Cerebellar cortex (tissue), 1 donor: ENCODE data around the gene MYD88.
"Not testable (repeated sequence)": the region's sequence is repeated elsewhere in the genome, so short reads cannot be mapped to it uniquely, and the experiment has no call there.

Experiments used
- DNase-seq: peaks from one replicate; pipeline ENCODE4 v3.0.0-alpha.2; 2015; ENCODE audit warnings: low spot score

Gene MYD88

DNA sequence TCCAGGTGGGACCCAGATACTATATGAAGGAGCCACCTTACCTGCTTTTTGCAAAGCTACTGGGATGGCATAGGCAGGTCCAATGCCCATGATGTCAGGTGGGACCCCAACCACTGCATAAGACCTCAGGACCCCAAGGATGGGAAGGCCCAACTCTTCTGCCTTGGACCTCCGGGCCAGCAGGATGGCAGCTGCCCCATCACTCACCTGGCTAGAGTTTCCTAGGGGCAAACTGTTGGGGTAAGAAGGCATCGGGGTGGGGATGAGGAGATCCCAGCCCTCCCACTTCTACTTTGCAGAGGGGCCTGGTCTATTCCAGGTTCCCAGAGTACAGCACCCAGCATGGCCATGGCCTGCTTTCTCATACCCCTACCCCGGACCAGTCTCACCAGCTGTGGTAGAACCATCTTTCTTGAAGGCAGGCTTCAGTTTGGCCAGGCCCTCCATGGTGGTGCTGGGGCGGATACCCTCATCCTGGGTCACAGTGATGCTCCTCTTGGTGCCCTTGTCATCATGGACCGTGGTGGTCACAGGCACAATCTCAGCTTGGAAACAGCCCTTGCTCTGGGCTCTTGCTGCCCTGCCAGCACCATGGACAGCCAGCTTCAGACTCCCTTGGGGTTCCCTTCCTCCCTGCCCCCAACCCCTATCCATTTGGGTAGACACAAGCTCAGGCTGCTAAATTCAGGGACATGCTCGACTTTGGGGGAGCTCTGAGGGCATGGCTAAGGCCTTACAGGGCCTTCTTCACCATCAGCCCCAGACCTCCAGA lies 12.2 kb upstream of the MYD88 start:
- no peak for DNase-seq

DNA sequence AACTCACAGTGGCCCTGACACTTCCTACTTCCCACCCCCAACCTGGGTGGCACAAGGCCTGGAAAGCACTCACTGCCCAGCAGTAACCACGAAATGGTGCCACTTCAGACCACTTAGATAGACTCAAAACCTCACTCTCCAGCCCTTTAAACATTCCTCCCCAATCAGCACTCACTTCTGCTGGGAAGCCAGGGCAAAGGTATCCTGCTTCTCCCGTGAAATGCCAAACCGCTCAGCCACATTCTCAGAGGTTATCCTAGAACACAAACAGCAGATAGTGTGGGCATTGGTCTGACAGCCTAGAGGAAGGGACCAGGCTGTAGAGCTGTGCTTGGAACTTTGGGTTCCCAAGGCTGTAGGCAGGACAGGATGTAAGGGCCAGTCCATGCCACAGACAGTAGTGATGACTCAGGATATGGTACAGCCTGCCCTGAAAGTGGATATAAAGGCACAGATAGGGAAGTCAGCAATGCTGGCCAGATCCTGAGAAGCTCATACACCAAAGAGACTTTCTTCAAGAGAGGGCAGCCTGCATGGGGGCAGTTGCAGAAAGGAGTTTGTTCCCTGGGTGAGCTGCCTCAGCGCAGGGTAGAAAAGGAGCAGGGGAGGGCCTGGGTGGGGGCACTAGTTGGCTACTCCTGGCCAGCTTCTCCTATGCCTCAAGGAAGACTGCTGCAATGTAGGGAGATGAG lies 10.7 kb upstream of the MYD88 start:
- no peak for DNase-seq

DNA sequence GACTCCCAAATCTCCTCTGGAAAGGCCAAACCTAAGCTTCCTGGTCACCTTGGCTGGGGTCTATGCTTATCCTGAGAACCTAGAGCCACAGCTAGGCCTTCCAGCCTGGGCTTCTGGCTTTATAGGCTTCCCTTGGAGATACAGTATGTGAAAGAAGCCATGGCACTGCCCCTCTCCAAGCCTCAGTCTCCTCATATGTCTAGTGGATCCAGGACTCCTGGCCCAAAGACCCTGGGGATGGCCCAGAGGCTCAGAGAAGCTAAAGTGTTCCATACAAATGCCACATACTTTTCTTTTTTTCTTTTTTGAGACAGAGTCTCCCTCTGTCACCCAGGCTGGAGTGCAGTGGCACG lies 10.2 kb upstream of the MYD88 start:
- DNase-seq = no peak

DNA sequence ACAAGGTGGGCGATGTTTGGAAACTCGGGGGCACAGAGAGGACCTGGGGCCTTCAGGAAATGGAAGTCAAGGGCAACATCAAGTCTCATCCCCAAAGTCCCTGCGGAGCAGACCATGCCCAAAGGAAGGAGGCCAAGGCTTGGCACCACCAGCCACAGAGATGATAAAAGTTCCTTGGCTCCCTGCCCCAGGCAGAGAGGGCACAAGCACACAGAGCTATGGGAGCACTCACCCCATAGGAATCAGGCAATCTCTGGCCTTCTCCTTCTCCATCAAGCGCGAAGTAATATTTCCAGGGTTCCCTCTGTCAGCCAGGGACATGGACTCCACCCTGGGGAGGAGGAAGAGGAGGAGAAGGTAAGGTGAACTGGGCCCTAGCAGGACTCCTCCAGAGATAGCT lies 9.4 kb upstream of the MYD88 start:
- DNase-seq = no peak

DNA sequence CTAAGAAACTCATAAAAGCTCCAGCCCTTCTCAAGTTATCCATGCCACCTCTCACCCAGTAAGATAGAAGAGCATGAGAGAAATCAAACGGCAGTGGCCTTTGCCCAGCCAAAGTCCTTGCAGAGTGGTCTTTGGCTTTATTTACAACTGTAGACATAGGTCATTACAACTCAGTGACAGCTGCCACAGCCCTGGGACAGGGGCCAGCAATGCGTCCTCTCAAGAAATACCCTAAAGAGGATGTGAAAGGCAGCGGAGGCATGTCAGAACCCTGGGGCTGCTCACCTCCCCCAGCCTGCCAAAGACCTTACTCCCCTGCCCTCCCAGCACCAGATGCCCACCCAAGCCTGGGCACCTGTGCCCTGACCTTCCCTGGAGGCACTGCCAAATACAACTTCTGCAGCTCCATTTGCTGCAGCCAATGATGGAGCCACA lies 7.8 kb upstream of the MYD88 start:
- no peak for DNase-seq

DNA sequence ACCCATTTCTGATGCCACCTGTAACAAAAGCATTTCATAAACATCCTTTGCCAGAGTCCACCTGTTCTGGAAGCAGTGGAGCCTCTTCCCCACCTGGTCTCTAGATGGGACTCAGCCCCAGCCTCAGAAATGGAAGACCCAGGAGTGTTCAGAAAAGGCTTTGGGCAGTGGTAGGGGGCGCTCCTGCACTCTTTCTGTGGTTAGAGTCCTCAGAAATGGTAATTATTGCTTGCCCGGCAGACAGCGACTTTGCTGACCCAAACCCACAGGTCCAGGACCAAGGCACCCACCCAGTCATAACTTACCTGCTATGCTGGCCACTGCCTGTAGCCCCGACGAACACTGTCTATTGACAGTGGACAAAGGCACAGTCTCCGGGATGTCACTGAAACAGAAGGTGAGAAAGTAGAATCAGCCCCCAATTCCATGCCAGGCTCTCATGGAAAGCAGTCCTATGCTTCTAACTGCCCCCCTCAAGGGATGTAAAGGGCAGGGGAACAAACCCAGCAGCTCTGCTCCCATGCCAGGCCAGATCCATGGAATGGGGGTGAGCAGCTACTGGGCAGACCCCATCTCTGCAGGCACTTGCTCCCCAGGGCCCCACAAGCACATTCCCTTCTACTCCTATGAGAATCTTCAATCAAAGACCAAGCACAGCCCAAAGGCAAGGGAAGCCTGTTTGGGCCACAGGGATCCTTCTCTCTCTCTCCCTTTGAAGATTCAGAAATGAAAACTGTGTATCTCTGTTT lies 6.7 kb upstream of the MYD88 start:
- peak; percentile 46 for DNase-seq

DNA sequence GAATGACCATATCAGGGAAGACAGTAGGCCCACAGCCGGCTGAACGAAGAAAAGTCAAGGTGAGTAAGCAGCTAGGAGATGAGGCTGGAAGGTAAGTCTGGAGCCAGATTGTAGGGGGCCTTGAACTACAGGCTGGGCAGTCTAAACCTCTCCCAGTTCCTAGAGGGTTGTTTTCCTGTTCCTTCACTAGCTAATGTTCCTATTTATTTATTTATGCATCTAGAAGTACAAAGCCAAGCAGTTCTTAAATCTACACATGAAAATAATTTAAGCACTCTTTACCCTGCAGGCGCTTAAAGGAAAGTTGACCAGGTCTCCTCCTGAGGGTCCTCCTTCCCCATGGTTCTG lies 5.3 kb upstream of the MYD88 start:
- no peak for DNase-seq

DNA sequence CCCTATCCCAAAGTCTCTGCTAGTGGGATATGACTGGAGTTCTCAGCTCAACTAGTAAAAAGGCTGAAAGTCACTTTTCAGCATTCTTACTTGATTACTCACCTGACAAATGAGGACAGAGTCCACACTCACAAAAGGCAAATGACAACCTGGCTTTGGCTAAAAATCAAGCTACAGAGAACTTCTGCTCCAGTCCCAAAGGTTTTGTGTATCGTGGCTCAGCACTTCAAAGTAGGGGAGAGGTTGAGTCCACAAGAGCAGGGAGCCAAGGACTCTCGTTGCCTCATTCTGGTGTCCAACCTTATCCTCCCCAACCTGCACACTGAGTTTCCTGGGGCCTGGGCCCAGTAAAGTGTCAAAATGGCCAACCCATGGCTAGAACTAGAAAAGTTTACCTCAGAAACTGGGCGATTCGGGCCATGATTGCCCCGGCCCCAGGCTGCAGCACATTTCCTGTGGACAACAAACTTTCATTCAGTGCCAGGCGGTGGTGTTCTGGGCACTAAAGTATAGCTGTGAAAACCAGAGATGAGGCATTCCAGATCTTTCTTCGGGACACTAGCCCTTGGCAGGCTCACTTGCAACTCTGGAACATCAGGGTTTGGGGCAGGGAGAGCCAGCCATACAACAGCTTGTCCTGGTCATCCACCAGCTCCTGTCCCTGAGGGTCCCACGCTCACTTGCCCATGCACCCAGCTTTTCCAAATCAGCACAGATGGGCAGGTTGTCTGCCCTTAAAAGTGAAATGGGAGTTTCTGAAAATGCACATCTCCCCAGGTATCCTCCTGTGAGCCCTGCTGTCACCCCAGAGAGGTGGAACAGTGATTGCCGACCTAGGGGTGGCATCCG lies 4.7 kb upstream of the MYD88 start:
- no peak for DNase-seq

DNA sequence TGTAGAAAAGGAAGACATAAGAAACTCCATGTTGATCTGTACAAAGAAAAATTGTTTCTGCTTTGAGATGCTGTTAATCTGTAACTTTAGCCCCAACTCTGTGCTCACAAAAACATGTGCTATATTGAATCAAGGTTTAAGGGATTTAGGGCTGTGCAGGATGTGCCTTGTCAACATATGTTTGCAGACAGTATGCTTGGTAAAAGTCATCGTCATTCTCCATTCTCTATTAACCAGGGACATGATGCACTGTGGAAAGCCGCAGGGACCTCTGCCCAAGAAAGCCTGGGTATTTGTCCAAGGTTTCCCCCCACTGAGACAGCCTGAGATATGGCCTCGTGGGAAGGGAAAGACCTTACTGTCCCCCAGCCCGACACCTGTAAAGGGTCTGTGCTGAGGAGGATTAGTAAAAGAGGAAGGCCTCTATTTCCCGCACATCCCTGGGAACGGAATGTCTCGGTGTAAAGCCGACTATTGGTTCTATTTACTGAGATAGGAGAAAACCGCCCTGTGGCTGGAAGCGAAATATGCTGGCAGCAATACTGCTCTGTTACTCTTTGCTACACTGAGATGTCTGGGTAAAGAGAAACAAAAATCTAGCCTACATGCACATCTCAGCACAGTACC lies 3.8 kb upstream of the MYD88 start:
- DNase-seq = not testable (repeated sequence)

DNA sequence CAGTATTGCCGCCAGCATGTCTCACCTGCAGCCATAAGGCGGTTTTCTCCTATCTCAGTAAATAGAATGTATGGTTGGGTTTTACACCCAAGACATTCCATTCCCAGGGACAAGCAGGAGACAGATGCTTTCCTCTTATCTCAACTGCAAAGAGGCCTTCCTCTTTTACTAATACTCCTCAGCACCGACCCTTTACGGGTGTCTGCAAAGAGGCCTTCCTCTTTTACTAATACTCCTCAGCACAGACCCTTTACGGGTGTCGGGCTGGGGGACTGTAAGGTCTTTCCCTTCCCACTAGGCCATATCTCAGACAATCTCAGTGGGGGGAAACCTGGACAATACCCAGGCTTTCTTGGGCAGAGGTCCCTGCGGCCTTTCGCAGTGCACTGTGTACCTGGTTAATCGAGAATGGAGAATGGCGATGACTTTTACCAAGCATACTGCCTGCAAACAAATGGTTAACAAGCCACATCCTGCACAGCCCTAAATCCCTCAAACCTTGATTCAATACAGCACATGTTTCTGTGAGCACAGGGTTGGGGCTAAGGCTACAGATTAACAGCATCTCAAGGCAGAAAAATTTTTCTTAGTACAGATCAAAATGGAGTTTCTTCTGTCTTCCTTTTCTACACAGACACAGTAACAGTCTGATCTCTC lies 2.7 kb upstream of the MYD88 start:
- DNase-seq = not testable (repeated sequence)

DNA sequence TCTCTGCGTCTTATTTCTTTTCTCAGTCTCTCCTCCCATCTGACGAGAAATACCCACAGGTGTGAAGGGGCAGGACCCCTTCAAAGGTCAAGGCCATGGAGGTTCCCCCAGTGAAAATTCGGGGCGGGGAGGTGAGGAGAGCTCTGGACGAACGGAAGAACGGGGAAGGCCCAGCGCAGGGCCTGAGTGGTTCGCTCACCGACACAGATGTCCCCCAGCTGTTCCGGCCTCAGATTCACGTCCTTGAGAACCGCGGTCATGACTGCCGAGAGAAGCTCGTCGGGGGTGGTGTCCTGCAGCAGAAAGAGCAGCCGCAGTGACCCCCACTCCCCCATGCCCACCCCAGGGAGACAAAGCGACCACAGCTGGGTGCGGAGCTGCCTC lies 2.1 kb upstream of the MYD88 start:
- DNase-seq = no peak

DNA sequence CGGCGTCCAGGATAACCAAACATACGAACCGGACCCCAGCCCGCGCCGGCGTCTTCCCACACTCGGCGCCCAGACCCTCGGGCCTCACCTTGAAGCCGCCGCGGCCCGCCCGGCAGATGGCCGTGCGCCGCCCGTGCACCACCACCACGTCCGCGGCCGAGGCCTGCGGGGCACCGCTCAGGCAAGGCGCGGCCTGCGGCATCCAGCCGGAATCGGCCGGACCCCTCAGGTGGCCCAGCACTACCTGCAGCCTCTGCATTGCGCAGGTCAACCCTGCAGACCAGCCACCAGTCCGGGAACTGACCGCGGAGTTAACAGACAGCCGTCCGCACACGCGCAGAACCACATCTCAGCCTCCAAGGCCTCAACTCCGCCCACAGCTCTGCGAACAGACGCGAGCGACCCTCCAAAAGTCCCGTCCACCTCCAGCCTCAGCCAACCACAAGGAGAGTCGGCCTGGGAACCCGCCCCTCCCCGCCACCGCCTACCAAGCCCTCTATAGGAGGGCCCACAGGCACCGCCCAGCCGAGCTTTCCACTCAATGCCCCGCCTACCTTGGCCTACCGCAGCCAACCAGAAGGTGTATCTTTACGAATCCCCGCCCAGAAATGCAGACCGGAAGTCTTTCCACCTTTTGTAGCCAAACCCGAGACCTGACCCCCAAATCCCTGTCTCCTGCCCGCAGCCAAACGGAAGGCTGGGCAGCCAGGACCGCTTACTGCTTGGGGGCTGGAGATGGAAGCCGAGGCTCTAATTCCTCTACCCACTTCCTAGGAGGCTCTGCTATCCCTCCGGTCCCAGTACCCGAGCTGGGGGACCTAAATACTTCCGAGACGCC lies 1.5 kb upstream of the MYD88 start, which contains the start of gene ACAA1:
Gene ACAA1, minus strand, starts transcription at position 351 of the 838 bp plus-strand sequence. Its CDS starts 92 bp downstream, at position 259.
- peak; percentile 100 for DNase-seq

DNA sequence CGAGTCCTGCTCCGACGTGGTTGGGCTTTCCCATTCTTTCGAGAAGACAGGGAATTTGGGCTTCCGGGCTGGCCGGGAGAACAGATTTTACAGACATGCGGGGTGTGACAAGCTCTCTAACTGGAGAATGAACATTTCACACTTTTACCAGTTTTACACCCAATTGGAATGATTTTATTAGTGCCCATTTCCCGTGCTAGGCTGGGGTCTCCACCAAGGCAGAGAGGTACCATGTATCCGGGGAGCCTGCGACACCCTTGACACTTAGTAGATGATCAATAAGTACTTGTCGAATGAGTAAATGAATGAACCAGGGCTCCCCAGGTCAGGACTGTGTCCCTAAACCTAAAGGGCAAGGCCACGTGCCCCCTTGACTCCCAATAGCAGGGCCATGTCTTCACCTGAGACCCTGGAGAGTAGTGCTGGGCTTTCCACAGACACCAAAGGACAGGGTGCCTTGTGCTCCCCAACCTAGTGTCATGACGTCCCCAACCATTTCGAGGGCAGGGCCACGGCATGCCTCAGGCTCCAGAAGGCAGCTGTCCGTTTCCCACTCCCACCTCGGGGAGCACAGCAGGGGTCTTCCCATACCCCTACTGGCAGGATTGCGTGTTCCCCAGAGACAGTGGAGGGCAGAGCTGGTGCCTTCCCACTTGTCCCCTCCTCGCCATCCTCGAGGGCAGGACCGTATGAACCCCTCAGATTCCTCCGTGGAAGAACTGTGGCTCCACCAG lies 679 bp upstream of the MYD88 start:
- DNase-seq = no peak

DNA sequence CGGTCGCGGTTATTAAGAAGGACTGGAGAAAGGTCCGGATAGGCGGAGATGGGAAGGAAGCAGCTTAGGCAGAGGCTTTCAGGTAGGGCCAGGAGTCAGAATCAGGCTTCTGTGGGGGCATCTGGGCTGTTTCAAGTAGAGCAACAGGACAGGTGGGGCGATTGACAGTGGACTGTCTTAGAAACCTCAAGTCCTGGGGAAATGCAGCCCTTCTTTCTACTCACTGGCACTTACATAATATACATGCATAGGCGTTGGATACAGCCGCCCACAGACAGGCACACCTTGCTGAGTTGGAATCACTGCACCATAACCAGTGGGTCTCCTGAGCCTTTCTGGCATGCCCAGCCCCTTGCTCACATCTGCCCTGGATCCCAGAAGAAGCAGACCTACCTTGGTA lies 730 bp downstream of the MYD88 start:
- peak; percentile 44 for DNase-seq

DNA sequence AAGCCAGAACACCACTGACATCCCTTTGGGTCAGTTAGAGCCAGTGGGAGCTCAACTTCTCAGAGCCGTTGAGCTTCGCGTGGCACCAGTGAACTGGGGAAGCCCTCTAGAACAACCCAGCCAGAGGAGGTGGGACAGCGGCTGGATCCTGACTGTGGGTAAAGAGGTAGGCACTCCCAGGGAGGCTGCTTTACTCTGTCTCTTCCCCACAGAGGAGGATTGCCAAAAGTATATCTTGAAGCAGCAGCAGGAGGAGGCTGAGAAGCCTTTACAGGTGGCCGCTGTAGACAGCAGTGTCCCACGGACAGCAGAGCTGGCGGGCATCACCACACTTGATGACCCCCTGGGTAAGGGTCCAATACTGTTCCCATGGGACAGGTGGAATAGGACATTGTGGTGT lies 1.2 kb downstream of the MYD88 start:
- DNase-seq = no peak

DNA sequence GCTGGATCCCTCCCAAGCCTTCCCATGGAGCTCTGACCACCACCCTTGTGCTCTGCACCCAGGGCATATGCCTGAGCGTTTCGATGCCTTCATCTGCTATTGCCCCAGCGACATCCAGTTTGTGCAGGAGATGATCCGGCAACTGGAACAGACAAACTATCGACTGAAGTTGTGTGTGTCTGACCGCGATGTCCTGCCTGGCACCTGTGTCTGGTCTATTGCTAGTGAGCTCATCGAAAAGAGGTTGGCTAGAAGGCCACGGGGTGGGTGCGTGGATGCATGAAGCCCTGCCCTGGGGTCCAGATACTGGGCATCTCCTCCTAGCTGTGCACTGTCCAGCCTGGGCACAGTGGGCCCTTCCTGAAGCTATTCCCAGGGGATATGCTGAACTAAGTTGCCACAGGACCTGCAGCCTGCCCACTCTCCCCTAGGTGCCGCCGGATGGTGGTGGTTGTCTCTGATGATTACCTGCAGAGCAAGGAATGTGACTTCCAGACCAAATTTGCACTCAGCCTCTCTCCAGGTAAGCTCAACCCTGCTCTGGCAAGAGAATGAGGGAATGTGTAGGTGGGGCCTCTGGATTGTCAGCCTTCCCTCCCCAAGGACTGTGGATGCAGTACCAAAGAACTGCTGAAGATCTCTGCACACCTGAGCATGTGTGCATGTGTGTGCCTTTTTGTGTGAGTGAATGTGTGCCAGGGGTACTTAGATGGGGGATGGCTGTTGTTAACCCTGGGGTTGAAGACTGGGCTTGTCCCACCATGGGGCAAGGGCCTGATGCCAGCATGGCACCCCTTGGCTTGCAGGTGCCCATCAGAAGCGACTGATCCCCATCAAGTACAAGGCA lies 2.1 kb downstream of the MYD88 start:
- no peak for DNase-seq

DNA sequence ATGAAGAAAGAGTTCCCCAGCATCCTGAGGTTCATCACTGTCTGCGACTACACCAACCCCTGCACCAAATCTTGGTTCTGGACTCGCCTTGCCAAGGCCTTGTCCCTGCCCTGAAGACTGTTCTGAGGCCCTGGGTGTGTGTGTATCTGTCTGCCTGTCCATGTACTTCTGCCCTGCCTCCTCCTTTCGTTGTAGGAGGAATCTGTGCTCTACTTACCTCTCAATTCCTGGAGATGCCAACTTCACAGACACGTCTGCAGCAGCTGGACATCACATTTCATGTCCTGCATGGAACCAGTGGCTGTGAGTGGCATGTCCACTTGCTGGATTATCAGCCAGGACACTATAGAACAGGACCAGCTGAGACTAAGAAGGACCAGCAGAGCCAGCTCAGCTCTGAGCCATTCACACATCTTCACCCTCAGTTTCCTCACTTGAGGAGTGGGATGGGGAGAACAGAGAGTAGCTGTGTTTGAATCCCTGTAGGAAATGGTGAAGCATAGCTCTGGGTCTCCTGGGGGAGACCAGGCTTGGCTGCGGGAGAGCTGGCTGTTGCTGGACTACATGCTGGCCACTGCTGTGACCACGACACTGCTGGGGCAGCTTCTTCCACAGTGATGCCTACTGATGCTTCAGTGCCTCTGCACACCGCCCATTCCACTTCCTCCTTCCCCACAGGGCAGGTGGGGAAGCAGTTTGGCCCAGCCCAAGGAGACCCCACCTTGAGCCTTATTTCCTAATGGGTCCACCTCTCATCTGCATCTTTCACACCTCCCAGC lies 2.9 kb downstream of the MYD88 start:
- DNase-seq = no peak

DNA sequence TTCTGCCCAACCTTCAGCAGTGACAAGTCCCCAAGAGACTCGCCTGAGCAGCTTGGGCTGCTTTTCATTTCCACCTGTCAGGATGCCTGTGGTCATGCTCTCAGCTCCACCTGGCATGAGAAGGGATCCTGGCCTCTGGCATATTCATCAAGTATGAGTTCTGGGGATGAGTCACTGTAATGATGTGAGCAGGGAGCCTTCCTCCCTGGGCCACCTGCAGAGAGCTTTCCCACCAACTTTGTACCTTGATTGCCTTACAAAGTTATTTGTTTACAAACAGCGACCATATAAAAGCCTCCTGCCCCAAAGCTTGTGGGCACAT lies 3.5 kb downstream of the MYD88 start:
- DNase-seq = no peak
